GM18870 (cell line): ENCODE data around the gene ERC1.
"Not testable (repeated sequence)": the region's sequence is repeated elsewhere in the genome, so short reads cannot be mapped to it uniquely, and the experiment has no call there.

Experiments used
- ATAC-seq: cut with Tn5 transposase; IDR thresholded peaks from one replicate; pipeline ENCODE4 v1.9.1; 2021; ENCODE audit warnings: moderate library complexity; ENCODE audit not compliant: unreplicated experiment

ERC1 gene

DNA sequence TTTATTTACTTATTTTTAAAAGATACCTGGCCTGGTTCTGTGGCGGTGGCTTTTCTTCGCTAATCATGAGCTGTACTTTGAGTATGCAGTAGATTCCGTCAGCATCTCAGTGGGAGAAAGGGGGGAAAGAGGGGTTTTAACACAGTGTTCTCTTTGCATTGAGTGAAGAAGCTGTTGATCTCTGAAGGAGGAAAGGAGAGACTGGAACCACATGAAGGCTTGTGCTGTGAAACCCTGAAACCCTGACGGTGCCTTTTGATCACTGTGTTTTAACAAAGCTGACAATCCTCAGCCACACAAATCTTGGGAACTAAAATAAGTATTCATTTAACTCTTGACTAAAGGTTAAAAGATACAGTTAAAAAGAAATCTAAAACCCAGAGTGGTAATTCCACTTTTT is 353.2 kb downstream of the ERC1 start:
- no peak for ATAC-seq

DNA sequence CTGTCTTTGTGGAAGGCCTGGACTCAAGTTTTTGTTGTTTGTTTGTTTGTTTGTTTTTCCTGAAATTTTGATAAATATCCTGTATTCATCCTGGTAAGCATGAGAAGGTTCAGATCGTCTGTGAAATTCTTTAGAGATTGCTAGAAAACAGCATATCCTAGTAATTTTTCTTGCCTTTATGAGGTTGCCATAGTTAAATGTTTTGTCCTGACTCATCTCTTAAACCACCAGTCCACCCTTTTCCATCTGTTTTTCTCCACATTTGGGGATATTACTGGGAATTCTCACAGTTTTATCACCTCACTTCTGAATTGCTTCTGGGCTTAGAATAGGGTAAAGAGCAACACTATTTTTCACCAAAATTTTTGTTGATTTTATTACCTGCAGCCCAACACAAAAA is 355.1 kb downstream of the ERC1 start:
- ATAC-seq = no peak

DNA sequence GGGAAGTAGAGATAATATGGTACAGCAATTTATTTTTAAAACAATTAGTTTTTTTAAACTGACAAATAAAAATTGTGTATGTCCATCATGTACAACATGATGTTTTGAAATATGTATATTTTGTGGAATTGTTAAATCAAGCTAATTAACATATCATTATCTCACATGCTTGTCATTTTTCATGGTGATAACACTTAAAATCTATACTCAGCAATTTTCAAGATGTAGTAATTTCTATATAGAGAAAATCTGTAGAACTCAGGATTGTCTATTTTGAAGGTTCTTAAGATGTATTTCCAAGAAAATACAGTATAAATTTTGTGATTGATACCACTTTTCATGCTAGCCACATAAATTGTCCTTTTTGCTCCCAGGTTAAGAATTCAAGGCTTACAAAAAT is 356.3 kb downstream of the ERC1 start:
- ATAC-seq = no peak

DNA sequence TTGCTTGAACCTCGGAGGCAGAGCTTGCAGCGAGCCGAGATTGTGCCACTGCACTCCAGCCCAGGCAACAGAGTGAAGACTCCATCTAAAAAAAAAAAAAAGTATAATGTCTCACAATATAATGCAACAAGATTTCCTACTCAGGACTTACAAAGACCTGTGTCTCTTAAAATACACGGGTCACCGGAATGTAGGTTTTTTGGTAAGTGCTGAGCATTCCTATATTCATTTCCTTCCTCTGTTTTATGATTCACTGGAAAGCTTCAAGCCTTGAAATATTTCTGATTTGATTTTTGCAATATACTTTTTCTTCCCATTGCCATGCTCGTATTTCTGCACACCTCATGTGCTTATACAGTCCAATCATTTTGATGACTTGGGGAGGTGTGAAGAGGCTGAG is 357.6 kb downstream of the ERC1 start:
- ATAC-seq = no peak

DNA sequence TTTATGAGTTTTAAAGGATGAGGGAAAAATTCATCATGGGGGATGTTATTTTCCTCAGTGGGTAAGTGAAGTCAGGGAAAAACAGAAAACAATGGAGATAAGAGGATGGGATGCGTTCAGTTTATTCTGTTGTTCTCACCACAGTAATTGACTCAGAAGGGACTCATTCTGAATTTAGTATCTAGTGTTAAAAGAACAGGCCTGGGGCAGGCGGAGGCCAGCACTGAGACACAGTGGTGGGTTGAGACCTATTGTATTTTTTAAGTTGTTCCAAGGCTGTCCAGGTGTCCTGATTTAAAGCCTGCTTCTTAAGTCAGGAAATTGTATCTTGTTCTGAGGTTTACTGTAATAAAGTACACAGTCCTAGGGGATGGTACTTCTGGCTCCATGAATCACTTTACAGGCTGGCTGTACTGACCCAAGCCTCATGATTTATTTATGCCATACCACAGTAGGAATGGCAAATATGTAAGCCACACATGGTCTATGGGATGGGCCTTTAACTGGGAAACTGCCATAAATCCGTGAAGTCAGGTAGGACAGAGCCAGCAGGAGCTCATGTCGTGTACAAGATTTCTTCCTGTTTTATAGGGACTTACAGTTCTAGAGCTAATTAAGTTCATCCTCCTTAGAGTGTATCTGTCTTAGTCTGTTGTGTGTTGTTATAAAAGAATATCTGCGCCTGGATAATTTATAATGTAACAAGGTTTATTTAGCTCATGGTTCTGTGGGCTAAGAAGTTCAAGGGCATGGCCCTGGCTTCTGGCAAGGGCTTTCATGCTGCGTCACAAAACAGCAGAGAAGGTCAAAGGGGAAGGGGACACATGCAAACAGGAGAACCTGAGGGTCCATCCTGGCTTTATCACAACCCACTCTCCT is 359.3 kb downstream of the ERC1 start:
- ATAC-seq = no peak

DNA sequence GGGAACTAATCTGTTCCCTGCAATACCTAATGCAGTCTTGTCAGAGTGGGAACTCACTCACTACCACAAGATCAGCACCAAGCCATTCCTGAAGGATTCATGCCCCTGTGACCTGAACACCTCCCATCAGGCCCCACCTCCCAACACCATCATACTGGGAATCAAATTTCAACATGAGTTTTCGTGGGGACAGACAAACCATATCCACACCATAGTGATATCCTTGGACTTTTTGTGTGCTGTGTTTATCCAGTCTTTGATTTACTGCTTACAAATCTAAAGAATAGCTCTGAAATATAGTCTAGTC is 359.9 kb downstream of the ERC1 start:
- ATAC-seq = no peak

DNA sequence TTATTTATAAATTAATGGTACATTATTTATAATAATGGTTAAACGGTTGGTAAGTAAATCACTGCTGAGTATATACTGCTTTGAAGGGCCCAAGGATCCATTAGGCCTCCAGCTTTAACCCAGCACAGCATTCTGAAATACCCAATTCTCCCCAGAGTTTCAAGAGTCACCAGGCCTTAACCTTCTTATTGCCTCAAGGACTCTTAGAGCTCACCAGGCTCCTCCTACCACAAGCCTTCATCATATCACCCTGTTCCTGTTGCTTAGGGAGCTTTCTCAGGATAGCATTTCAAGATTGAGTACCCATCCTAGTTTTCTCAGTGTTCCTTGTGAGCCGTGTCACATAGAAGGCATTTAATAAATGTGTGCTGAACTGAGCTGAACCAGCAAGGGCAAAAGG is 360.9 kb downstream of the ERC1 start:
- ATAC-seq = no peak

DNA sequence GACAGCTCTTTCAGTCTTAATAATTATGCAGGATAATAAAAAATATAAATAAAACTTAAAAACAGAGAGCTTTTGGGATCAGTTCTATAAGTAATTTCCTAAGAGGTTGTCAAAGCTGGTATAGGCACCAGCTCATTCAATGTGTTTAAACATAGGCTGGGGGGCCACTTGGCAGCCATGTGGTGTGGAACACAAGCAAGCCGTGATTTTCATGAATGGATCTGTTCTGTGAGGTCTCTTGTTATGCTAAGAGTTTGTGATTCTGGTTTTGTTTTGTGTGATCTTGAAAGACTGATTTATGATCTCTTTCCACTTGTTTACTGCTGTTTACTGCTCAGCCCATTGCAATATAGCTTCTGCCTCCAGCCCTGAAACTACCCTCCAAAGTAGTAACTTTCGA is 362.4 kb downstream of the ERC1 start:
- no peak for ATAC-seq

DNA sequence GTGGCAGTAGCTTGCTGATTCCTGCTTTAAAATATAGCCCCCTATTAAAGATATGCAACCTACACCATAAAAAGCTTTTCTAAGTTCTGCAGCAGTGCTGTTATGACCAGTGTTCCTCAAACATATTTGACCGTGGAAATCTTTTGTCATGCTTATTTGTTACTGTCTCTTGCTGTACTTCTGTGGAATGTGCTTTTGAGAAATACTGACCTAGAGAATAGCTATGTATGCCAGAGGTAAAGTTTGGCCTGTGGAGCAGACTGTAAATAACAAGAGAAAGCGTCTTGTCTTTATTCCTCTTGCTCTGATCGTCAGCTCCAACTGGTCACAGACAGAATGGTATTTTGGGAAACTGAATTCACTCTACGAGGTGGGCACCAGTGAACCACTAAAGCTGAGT is 364.4 kb downstream of the ERC1 start:
- ATAC-seq = no peak

DNA sequence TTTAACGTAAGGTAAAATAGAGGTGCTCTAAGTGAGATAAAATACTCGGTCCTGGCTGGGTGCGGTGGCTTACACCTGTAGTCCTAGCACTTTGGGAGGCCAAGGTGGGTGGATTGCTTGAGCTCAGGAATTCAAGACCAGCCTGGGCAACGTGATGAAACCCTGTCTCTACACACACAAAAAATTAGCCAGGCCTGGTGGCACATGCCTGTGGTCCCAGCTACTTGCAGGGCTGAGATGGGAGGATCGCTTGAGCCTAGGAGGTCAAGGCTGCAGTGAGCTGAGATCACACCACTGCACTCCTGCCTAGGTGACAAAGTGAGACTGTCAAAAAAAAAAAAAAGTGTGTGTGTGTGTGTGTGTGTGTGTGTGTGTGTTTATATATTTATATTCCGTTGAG is 364.8 kb downstream of the ERC1 start:
- ATAC-seq = not testable (repeated sequence)

DNA sequence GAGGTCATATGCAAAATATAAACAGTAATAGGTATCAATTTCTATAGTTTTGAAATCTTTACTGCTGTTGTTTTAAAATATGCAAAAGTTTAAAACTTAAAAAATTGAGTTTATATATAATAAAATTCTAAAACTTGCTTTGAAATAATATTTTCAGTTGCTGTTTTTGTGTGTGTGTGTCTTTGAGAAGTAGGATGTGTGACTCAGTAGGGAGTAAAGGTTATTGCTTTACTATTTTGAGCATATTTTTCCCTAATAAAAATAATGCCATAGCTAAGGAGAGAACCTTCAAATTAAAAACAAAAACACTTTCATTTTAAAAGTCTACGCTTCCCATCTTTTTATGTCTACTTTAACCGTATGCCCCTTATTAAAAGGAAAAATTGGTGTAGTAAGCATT is 365.3 kb downstream of the ERC1 start:
- no peak for ATAC-seq

DNA sequence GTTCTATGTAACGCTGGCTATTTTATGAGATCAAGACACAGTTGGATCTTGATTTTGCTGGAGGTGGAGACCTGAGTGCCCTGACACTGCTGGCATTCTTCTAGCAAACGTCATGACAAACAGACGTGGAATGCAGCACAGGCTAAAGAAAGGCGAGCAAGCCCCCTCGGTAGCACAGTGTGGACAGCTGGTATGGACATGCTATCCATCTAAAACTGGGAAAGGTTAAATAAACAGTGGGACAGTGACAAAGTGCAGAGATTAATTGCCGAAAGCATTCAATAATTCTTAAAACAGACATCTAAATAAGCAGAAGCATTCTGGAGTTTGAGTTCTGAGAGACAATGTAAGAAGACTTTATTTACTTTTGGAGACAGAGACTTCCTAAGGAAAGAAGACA is 366.1 kb downstream of the ERC1 start:
- ATAC-seq = no peak

DNA sequence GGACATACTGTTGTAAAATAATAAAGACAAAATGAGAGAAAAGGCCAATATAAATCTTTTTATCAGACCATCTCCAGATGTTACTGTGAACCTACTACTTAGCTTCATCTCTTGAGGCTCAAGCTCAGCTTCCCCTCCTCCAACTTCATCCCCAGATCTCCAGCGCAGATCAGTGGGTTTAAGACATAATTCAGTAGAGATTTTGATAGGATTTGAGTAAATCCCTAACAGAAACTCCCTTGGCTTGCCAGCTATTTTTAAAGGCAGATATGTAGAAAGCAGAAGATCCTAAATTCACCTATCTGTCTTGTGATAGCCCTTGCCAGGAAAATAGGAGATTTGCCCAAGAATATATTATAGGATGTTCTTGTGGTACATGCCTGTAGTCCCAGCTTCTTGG is 366.7 kb downstream of the ERC1 start:
- no peak for ATAC-seq

DNA sequence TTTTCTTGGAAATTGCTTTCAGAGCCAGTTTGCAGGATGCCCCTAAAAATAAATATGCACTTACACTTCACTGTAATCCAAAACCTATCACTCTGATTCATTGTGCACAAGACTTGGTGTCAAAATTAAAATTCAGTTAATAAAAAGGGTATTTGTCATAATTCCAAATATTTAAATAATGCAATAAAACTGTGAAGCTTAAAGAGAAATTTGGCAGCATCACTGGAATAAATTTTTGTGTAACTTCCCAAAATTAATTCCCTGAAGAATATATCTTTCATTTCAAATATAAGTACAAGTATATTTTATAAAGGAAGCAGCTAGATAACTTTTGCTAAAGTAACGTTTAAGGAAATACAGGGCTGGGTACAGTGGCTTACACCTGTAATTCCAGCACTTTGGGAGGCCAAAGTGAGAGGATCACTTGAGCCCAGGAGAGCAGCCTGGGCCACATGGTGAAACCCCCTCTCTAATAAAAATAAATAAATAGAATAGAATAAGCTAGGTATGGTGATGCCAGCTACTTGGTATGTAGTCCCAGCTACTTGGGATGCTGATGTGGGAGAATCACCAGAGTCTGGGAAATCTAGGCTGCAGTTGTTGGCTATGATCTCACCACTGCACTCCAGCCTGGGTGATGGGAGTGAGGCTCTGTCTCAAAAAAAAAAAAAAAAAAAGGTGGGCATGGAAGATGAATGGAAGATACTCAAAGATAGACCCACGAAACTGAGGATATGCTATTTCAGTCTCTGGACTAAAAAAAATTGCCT is 369.6 kb downstream of the ERC1 start:
- ATAC-seq = no peak

DNA sequence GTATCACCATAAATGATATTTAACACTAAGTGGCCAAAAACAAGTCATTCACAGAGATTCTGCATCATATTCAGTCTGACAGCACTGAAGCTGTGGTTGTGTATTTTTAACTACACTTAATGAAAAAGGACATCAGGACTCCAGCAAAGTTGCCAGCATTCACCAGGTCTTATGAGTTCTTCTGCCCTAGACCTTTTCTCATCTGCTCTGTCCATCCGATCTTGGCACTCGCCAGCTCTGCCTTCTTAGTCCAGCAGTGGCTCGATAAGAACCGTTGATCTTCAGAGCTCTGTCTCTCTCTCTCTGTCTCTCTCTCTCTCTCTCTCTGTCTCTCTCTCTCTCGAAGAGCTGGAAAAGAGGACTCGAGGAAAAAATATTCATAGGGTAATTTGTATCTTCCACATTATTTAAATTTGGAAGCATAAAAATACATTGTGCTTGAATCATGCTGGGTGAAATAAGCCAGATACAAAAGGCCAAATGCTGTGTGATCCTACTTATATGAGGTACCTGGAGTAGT is 371.2 kb downstream of the ERC1 start:
- no peak for ATAC-seq

DNA sequence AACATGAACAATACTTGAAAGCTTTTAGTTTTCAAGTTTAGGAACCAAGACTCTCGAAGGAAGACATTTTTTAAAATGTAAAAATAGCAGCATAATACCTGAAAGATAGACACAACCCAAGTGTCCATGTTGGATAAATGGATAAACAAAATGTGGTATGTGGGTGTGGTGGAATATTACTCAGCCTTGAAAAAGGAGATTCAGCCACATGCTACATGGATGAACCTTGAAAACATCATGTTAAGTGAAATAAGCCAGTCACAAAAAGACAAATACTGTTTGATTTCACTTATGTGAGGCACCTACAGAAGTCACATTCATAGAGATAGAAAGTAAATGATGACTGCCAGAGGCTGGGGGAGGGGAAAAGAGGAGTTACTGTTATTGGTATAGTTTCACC is 374.7 kb downstream of the ERC1 start:
- ATAC-seq = no peak

DNA sequence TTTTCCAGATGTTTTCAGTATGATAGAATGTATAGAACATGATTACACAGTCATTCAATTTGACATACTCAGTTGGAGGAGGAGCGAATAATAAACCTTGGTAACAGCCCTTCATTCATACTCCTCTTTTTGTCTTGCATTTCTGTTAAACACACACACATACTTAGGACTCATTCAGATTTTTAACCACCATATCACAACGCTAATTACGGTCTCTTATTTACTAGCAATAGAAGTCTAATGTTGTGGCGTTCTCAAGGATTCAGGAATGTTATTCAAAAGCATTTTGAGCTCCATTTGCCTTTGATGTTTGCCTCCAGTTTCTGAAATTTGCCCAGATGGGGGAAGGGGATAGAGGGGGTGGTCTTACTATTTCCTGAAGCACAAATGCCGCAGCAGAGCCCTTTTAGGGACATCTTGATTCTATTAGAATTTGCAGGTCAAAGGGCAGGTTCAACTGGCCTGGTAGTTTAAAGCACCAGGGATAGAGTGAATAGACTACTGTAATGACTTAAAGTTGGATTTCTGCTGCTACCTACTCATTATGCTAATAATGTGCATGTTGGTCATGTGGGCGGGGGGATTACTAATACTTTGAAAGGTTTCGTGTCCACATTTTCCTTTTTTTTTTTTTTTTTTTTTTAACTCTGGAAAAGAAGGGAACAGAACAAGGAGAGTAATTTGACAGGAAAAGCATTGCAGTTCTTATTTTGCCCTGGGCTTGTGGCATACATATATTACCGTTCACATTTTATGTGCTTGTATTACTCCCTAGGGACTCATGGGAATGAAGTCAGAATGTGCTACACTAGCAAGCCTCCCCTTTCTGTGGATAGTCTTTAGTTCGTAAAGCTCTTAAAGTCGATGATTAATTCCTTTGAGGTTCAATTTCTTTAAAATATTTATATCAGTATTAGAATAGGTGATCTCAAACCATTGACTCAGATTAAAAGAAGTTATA is 376.6 kb downstream of the ERC1 start:
- ATAC-seq = no peak

DNA sequence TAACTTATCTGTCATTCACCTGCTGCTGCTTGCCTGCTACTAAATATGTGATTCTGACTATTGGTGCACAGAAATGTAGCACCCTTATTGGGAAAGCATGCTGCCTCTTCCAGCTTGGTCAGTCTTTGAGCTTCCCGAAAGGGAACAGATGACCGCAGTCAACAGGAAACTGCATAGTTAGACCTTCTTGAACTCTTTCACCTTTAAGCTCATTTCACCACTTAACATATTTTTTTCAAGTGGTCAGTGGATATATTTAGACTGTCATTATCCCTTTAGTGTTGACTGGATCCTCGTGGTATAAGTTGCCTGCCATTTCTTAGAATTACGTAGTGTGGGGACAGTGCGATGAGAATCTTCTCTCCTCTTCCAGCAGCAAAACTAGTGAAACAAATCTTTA is 378.4 kb downstream of the ERC1 start:
- no peak for ATAC-seq

DNA sequence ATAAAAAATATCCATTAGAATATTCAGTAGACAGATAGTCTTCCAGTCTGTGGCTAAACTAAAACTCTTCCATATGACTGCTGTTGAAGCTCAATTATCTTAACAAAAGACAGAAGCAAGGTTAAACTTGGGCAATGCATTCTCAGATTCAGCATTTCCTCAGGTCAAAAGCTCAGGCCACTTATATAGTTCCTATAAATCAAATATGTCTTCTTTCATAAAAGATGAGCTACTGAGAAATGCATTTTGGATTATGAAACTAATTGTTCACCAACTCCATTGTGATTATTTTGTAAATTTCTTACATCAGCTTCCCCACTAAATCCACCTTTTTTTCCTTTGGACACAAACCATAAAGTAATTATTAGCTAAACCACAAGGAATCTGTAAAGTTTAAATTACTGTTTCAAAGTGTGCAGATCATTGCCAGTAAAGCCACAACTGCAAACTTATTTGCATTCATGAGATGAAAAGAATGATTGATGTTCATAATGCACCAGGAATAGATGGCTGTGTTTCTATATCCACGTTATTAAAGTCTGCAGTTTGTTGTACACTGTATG is 379.0 kb downstream of the ERC1 start:
- no peak for ATAC-seq

DNA sequence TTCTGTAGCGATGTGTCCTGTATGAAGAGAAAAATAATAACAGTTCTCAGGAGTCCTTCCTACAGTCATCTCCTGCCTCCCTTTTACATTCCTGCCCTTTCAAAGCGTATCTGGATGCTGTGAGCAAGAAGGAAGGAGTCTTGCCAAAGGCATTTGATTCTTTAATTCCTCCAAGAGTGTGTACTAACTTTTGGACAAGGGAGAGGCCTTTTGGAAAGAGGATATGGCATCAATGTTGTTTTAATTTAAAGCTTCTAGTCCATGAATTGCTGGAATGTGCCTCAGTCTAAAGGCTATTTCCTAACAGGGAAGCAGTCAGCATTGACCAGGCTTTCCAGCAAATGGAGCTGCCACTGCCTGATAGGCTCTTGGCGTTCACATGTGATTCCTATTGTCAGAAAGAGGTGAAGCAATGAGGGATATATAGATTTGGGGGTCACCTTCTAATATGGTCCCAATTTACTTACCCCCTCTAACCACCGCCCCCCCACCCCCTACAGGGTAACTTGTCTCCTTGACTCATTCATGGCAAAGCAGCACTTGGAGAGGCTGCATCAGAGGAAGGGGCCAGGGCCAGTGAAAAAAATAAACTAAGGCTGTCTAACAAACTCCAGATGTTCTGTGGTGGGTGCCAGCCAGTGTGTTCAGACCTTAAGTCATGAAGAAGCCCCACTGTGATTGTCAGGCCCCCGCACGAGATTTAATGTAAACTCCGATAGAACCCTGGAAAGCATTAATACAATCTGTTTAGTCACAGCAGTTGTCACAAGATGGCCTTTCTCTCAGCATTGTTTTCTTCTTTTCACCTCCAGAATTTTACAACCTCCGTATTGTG is 383.1 kb downstream of the ERC1 start:
- no peak for ATAC-seq
